Motor neuron (in vitro differentiated cells): ENCODE measurements around the gene SLC35G6. TPM values are rescaled to one million over a fixed set of nuclear protein-coding genes. Genes with fewer than 3 reads are reported as not detected.
"Not testable (repeated sequence)": the region's sequence is repeated elsewhere in the genome, so short reads cannot be mapped to it uniquely, and the experiment has no call there.

Source experiments
- ATAC-seq, 8 experiments: fragments of 200-7000 bp; cut with Tn5 transposase; replicated peaks in 6 of 8; 2 replicates each; pipeline ENCODE4 v1.8.0; 2021; ENCODE audit warnings: mild to moderate bottlenecking in 8 of 8, moderate library complexity in 8 of 8
- H3K27ac ChIP-seq, 2 donors: fragments of 250-450 bp; sonication (Bioruptor Pico); 2 replicates each; pipeline ENCODE4 v1.9.0; 2021; ENCODE audit warnings: antibody characterized with exemption in 2 of 2, mild to moderate bottlenecking in 2 of 2, moderate library complexity in 1 of 2
- H3K4me1 ChIP-seq, 2 donors: fragments of 250-450 bp; sonication (Bioruptor Pico); replicated peaks in 1 of 2; 2 replicates each; pipeline ENCODE4 v1.6.1; 2021; ENCODE audit warnings: antibody characterized with exemption in 2 of 2, mild to moderate bottlenecking in 2 of 2, moderate library complexity in 1 of 2
- H3K4me3 ChIP-seq, 5 donors: fragments of 250-450 bp; sonication (Bioruptor Pico); 2 replicates each; pipeline ENCODE4 v1.9.0; 2021; ENCODE audit warnings: antibody characterized with exemption in 5 of 5, mild to moderate bottlenecking in 5 of 5, moderate library complexity in 4 of 5
- WGBS, 10 experiments: fragments of 450-650 bp; shearing (Covaris generic); methylation state at CpG; one replicate each; pipeline ENCODE4 v1.0.0; 2022; 5-methylcytosine and 5-hydroxymethylcytosine counted together
- in situ Hi-C, 9 experiments: fragments of 400-800 bp; cut with MboI; loops; one replicate each; pipeline ENCODE4 v1.15.0; 2021; ENCODE audit warnings: low sequenced_read_pairs in 9 of 9, low pct_unique_long_range_greater_than_20kb in 2 of 9; ENCODE audit not compliant: unreplicated experiment in 9 of 9
- total RNA-seq, 8 experiments: library from RNA; unstranded; fragments of 300-600 nt; gene quantifications; 2 replicates each; pipeline versions ENCODE4 v1.2.3 to v1.2.4, GENCODE V29; 2022

Gene SLC35G6
- 1 to 10 TPM in 4 of 8 experiments, under 1 TPM in 4; 0.49 to 1.9 (median 0.86) TPM for total RNA-seq

DNA sequence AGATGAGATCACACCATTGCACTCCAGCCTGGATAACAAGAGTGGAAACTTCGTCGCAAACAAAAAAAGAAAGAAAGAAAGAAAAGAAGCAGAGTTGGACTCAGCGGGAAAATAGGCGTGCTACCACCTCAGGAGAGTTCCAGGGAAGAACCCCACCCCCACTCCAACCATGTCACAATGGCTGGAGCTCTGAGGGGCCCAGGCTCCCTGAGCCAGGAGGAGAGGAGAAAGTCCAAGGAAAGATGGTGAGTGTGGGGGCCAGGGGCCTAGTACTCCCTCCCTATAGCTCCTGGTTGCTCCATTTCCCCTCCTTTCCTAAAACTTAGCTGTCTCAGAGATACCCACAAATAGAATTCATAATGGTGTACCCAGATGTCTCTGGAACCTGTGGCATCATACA is at the start of gene SLC35G6:
SLC35G6 (plus strand) TSS at position 172 of the 400 bp plus-strand sequence; CDS start at position 243, 71 bp downstream.
- H3K27ac ChIP-seq = peak within 1 kb of the TSS; percentile 93 to 96
- peak within 1 kb of the TSS; percentile 75 to 95 (median 91) for H3K4me3 ChIP-seq
- 66 to 100% (median 93%) methylated on average over 1 to 4 of the region's 4 CpGs; no CpG with 5 or more reads in 2 of the 10 experiments for WGBS, 10 experiments
- ATAC-seq, in situ Hi-C loops: not testable (repeated sequence)
- H3K4me1 ChIP-seq = peaks cover 22 to 42% of the 10 kb centered on the region in 2 donors

DNA sequence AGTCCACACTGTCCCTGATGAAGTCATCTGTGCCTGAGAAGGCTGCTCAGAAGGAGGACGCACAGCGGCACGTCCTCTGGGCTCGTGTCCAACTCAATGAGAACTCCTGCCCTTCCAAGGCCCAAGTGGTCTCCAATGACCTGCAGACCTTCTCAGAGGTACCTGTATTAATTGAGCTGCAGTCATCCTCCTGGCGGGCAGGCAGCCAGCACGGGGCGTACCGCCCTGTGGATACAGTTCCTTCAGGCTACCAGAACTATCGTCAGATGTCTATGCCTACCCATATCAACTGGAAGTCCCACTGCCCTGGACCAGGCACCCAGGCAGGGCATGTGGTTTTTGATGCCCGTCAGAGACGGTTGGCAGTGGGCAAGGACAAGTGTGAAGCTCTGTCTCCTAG is 49.0 kb upstream of the SLC35G6 start:
- in situ Hi-C loops = no loop called here
- WGBS, 10 experiments = 14 to 95% (median 88%) methylated on average over 1 to 10 of the region's 11 CpGs; no CpG with 5 or more reads in 3 of the 10 experiments
- no peak for ATAC-seq
- H3K4me3 ChIP-seq = no peak overlapping the region
- H3K27ac ChIP-seq = no peak overlapping the region
- peaks cover 10 to 12% of the 10 kb centered on the region in 2 donors for H3K4me1 ChIP-seq

DNA sequence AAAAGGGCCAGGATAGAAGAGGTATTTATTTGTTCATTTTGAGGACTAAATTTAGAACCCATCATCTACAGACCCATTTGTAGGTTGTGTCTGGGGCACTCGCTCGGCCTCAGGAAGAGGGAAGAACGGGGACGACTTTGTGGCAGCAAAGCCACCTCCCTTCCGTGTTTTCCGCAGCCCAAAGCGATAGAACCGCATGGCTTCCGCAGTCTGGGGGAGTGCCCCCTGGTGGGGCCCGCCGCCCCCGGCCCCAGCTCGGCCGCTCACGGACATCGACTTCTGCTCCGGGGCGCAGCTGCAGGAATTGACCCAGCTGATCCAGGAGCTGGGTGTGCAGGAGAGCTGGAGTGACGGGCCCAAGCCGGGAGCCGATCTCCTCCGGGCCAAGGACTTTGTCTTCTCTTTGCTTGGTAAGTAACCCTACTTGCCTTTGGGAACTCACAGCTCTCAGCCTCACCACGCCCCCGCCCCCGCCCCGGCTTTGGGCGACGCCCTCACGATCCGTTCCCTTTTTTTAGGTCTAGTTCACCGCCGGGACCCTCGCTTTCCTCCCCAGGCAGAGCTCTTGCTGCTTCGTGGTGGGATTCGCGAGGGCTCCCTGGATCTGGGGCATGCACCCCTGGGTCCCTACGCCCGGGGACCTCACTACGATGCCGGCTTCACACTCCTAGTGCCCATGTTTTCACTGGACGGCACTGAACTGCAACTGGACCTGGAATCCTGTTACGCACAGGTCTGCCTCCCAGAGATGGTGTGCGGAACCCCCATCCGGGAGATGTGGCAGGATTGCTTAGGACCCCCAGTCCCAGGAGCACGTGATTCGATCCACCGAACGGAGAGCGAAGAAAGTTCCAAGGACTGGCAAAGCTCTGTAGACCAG is 45.3 kb upstream of the SLC35G6 start:
- H3K27ac ChIP-seq = no peak overlapping the region
- ATAC-seq = peak in 2 of 8 experiments; percentile 3 to 4
- in situ Hi-C loops = no loop called here

DNA sequence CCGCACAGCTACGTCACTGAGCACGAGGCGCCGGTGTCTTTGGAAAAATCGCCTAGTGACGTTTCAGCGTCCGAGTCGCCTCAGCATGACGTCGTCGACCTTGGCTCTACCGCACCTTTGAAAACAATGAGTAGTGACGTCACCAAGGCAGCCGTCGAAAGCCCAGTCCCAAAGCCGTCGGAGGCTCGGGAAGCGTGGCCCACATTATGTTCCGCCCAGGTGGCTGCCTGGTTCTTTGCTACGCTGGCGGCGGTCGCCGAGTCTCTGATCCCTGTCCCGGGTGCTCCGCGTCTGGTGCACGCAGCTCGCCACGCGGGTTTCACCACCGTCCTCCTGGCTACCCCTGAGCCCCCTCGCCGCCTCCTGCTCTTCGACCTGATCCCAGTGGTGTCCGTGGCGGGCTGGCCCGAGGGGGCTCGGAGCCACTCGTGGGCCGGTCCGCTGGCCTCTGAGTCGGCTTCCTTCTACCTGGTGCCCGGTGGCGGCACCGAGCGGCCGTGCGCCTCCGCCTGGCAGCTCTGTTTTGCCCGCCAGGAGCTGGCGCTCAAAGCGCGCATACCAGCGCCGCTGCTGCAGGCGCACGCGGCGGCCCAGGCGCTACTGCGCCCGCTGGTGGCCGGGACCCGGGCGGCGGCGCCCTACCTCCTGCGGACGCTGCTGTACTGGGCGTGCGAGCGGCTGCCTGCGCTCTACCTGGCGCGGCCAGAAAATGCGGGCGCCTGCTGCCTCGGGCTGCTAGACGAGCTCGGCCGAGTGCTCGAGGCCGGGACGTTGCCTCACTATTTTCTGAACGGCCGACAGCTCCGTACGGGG is 44.5 kb upstream of the SLC35G6 start:
- Histone ChIP-seq H3K27ac (no peak overlapping the region), H3K4me1 (peaks cover 25 to 34% of the 10 kb centered on the region in 2 donors), H3K4me3 (peak overlapping the region; percentile 9 to 60 (median 55))
- peak; percentile 51 to 82 (median 58) for ATAC-seq
- in situ Hi-C loops = no loop called here
- 0 to 40% (median 18%) methylated on average over 1 to 11 of the region's 92 CpGs; no CpG with 5 or more reads in 5 of the 10 experiments for WGBS, 10 experiments

More for the DNA sequence above, 45.3 kb upstream of the SLC35G6 start:
- Histone ChIP-seq H3K4me1 (peaks cover 18 to 27% of the 10 kb centered on the region in 2 donors), H3K4me3 (peak overlapping the region in 4 of 5 donors; percentile 6 to 60 (median 44))
- 0 to 60% (median 12%) methylated on average over 1 to 11 of the region's 49 CpGs; no CpG with 5 or more reads in 6 of the 10 experiments for WGBS, 10 experiments

DNA sequence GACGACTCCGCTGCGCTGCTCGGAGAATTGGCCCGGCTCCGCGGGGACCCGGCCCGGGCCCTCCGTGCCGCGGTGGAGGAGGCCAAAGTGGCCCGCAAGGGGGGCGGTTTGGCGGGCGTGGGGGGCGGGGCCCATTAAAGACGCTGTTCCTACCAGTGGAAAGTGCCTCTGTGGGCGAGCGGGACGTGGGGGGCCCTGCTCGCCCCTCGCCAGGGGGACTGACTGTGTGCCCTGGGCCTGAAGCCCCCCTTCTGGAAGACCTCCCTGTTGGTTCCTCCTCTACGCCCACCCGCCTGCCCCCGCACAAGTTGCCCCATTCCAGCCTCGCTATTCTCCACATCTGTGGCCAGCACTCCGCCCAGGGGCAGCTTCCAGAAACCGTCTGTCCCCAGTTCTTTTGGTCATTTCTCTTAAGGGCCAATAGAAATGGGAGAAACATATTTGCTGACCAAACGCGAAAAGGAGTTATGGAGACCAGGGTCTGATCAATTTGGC is 43.8 kb upstream of the SLC35G6 start:
- 33 to 100% (median 45%) methylated on average over 1 to 3 of the region's 31 CpGs; no CpG with 5 or more reads in 6 of the 10 experiments for WGBS, 10 experiments
- Histone ChIP-seq H3K4me1 (peaks cover 25 to 34% of the 10 kb centered on the region in 2 donors), H3K4me3 (peak overlapping the region; percentile 9 to 60 (median 55)), H3K27ac (no peak overlapping the region)
- in situ Hi-C loops = no loop called here
- no peak for ATAC-seq

DNA sequence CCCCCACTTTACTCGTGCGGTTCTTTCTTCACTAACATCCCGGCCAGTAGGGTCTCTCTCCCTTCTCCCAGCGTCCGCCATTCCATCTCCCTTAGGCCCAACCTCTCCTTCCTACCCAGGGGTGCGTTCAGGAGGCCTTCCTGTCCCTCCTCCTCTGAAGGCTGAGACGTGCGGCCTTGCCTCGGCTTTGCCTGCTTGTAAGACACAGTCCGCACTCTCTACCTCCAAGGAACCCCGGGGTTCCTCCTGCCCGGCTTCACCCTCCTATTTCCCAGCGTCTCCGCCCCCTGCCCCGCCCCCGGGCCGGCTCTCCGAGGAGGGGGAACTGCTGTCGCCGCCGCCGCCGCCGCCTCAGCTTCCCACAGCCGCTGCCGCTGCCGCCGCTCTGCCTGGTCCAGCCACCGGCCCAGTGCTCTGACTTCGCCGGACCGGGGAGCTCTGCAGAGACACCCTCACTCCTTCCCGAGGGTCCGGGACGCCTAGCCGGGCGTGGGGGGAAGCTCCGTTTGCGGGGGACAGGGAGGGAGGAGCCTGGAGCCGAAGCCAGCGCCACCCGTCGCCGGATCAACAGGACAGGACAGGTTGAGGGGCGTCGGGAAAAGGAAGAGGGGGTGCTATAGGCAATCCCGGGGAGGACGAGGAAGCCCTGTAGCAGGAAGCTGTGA is 43.2 kb upstream of the SLC35G6 start:
- in situ Hi-C loops = no loop called here
- 7 to 83% (median 21%) methylated on average over 2 to 11 of the region's 48 CpGs; no CpG with 5 or more reads in 4 of the 10 experiments for WGBS, 10 experiments
- Histone ChIP-seq H3K4me3 (peak overlapping the region; percentile 27 to 61 (median 58)), H3K27ac (no peak overlapping the region), H3K4me1 (peaks cover 25 to 34% of the 10 kb centered on the region in 2 donors)
- peak in 4 of 8 experiments; percentile 3 to 5 (median 4) for ATAC-seq

DNA sequence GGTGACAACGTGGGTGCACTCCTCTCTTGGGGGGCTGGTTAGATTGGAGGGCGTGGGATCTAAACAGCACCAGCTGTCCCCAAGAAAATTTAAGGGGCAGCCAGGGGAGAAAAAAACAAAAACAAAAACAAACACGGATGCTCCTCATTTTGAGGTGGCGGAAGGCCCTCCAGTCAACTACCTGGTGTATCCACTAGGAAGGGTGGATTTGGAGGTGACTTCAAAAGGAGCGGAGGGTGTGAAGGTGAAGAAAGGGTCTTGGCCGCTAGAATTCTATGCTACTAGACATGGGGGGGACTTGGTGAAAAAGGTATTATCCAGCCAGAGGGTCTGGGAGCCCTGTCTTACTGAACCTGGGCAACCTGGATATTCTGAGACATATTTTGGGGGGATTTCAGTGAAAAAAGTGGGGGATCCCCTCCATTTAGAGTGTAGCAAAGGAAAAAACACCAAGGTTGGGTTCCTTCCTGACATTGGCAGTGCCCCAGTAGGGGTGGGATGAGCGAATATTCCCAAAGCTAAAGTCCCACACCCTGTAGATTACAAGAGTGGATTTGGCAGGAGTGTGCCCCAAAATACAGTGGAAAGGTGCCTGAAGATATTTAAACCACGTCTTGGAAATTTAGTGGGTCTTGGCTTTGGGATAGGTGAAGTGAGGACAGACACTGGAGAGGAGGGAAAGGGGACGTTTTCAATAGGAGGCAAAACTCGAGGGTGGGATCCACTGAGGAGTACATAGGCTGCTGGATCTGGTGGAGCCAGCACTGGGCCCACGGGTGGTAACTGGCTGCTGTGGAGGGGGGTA is 42.4 kb upstream of the SLC35G6 start:
- 35 to 93% (median 61%) methylated on average over 2 to 6 of the region's 11 CpGs; no CpG with 5 or more reads in 1 of the 10 experiments for WGBS, 10 experiments
- in situ Hi-C loops = no loop called here
- Histone ChIP-seq H3K27ac (no peak overlapping the region), H3K4me3 (peak overlapping the region; percentile 55 to 61 (median 58)), H3K4me1 (peaks cover 25 to 34% of the 10 kb centered on the region in 2 donors)
- no peak for ATAC-seq

DNA sequence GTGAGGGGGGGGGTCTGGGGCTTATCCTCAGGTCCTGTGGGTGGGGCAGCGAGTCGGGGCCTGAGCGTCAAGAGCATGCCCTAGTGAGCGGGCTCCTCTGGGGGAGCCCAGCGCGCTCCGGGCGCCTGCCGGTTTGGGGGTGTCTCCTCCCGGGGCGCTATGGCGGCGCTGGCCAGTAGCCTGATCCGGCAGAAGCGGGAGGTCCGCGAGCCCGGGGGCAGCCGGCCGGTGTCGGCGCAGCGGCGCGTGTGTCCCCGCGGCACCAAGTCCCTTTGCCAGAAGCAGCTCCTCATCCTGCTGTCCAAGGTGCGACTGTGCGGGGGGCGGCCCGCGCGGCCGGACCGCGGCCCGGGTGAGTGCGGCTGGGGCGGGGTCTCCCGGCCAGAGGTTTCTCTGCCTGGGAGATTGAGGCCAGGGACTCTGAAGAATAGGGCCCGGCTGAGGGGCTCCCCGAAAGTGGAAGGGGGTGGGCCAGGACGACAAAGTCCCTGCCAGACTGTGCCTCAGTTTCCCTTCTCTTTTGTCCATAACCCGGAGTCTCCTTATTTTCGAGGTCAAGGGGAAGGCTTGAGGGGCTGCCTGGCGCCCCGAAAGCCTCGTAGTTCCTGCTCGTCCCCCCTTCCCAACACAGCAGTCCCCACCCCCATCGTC is 41.7 kb upstream of the SLC35G6 start, which contains the start of gene FGF11:
FGF11 (plus strand) TSS at position 51 of the 651 bp plus-strand sequence; CDS start at position 160, 109 bp downstream.
- Histone ChIP-seq H3K4me3 (peak within 1 kb of the TSS; percentile 55 to 61 (median 58)), H3K4me1 (peaks cover 25 to 34% of the 10 kb centered on the region in 2 donors), H3K27ac (peak within 1 kb of the TSS; percentile 96 to 97)
- no peak for ATAC-seq
- in situ Hi-C loops = no loop called here
- WGBS, 10 experiments = 10% methylated on average over 2 of the region's 50 CpGs; no CpG with 5 or more reads in 9 of the 10 experiments

DNA sequence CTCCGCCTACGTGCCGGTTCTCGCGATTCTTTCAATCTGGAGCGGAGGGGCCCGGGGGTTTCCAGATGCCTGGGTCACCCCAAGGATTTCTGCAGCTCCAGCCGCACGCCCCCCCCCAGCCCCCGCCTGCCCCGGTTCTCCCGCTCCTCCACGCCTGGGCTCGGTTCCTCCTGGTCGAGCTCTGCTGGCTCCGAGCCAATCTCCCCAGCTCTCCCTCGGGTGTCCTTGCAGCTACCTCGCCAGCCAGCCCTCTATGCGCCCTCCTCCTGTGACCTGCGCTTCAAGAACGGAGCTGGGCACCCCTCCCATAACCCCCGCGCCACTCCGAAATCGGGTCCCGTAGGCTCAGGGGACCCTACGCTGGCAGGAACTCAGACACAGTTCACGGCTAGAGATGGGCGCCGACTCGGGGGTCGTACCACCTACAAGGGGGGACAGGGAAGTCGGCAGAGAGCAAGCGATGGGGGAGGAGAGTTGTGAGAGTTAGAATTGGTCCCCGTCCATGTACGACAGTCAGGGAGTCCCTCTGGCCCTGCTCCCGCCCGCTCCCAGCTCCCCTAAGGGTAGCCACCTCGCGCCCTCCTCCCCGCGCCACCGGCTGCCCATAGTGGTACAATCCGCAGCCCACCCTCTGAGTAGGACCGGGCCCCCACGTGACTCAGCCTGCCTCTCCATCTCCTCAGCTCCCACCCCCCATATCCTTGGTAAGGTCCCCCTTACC is 41.0 kb upstream of the SLC35G6 start:
- Histone ChIP-seq H3K4me1 (peaks cover 25 to 41% of the 10 kb centered on the region in 2 donors), H3K27ac (peak overlapping the region; percentile 96 to 97), H3K4me3 (peak overlapping the region; percentile 55 to 61 (median 58))
- in situ Hi-C loops = no loop called here
- ATAC-seq = peak in 6 of 8 experiments; percentile 18 to 73 (median 65)
- 0 to 8% (median 3%) methylated on average over 3 to 8 of the region's 46 CpGs; no CpG with 5 or more reads in 6 of the 10 experiments for WGBS, 10 experiments

DNA sequence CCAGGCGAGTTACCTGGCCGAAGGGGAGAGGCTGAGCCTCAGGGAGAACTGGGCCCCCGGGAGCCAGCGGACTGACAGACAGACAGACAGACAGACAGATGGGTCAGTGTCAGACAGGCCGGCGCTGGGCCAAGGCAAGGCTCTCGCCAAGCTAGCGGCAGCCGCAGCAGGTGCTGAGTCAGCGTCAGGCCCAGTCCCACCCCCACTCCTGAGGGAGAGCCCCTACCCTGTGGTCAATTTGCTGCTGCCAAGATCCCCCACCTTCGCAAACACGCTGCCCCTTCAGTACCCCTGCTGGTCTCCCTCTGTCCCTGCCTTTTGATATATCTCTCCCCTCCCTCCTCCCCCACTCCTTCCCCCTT is 40.4 kb upstream of the SLC35G6 start:
- peak; percentile 11 to 71 (median 60) for ATAC-seq
- in situ Hi-C loops = no loop called here
- Histone ChIP-seq H3K4me3 (peak overlapping the region; percentile 55 to 61 (median 58)), H3K27ac (peak overlapping the region; percentile 96 to 97), H3K4me1 (peaks cover 20 to 45% of the 10 kb centered on the region in 2 donors)
- 0% methylated on average over 2 of the region's 12 CpGs; no CpG with 5 or more reads in 9 of the 10 experiments for WGBS, 10 experiments
